GM23248 (cell line): Measurements from ENCODE around the gene NDUFS6. TPM values are rescaled to one million over a fixed set of nuclear protein-coding genes. Genes with fewer than 3 reads are reported as not detected.
"Not testable (repeated sequence)": the region's sequence is repeated elsewhere in the genome, so short reads cannot be mapped to it uniquely, and the experiment has no call there.

Experiments used
- DNase-seq: peaks from one replicate; pipeline ENCODE4 v3.0.0-alpha.2; 2015
- H2AFZ ChIP-seq: fragments of 200-600 bp; sonication (generic); 2 replicates; pipeline ENCODE4 v1.6.1; 2016; ENCODE audit warnings: antibody characterized with exemption
- H3F3A ChIP-seq: fragments of 200-600 bp; sonication (generic); 2 replicates; pipeline ENCODE4 v1.6.1; 2016; ENCODE audit warnings: mild to moderate bottlenecking, antibody characterized with exemption, mixed run types; ENCODE audit not compliant: insufficient read depth
- H3K27ac ChIP-seq: fragments of 200-600 bp; sonication (generic); 2 replicates; pipeline ENCODE4 v1.5.1; 2016; ENCODE audit warnings: mild to moderate bottlenecking
- H3K27me3 ChIP-seq: fragments of 200-600 bp; sonication (generic); replicated peaks from 2 replicates; pipeline ENCODE4 v1.6.1; 2016; ENCODE audit warnings: mild to moderate bottlenecking; ENCODE audit not compliant: insufficient read depth
- H3K36me3 ChIP-seq: fragments of 200-600 bp; sonication (generic); 2 replicates; pipeline ENCODE4 v1.6.1; 2016; ENCODE audit warnings: low read depth, mild to moderate bottlenecking
- H3K4me1 ChIP-seq: fragments of 200-600 bp; sonication (generic); 2 replicates; pipeline ENCODE4 v1.6.1; 2016; ENCODE audit warnings: mild to moderate bottlenecking; ENCODE audit not compliant: insufficient read depth
- H3K4me2 ChIP-seq: fragments of 200-600 bp; sonication (generic); one replicate; pipeline ENCODE4 v1.6.1; 2016; ENCODE audit warnings: mild to moderate bottlenecking; ENCODE audit not compliant: unreplicated experiment
- H3K4me3 ChIP-seq: fragments of 200-600 bp; sonication (generic); 2 replicates; pipeline ENCODE4 v1.5.1; 2016; ENCODE audit warnings: mild to moderate bottlenecking
- H3K79me2 ChIP-seq: fragments of 200-600 bp; sonication (generic); 2 replicates; pipeline ENCODE4 v1.6.1; 2016; ENCODE audit warnings: mild to moderate bottlenecking; ENCODE audit not compliant: insufficient read depth
- H3K9ac ChIP-seq: fragments of 200-600 bp; sonication (generic); 2 replicates; pipeline ENCODE4 v1.6.1; 2016; ENCODE audit warnings: mild to moderate bottlenecking
- H3K9me2 ChIP-seq: fragments of 200-600 bp; sonication (generic); 2 replicates; pipeline ENCODE4 v1.6.1; 2016; ENCODE audit warnings: mixed run types, mild to moderate bottlenecking, moderate library complexity; ENCODE audit not compliant: insufficient read depth
- H3K9me3 ChIP-seq: fragments of 200-600 bp; sonication (generic); one replicate; pipeline ENCODE4 v1.6.1; 2017; ENCODE audit warnings: low read depth
- H4K20me1 ChIP-seq: fragments of 200-600 bp; sonication (generic); 2 replicates; pipeline ENCODE4 v1.6.0; 2016; ENCODE audit not compliant: insufficient read depth
- EZH2 ChIP-seq: fragments of 200-600 bp; sonication (generic); IDR thresholded peaks from 2 replicates; pipeline ENCODE4 v1.6.1; 2018; ENCODE audit warnings: antibody characterized with exemption, mild to moderate bottlenecking; ENCODE audit not compliant: insufficient read depth, poor library complexity, severe bottlenecking
- EZH2phosphoT487 ChIP-seq: fragments of 200-600 bp; sonication (generic); IDR thresholded peaks from 2 replicates; pipeline ENCODE4 v1.6.1; 2018; ENCODE audit warnings: antibody characterized with exemption, moderate library complexity, mild to moderate bottlenecking, low read depth; ENCODE audit not compliant: insufficient read depth
- WGBS, 2 experiments: methylation state at CpG; one replicate each; pipeline ENCODE4 v1.1.6; 2015 to 2017; ENCODE audit warnings: low lambda C conversion rate in 2 of 2, low coverage in 1 of 2; ENCODE audit errors: missing lambda C conversion rate in 2 of 2; 5-methylcytosine and 5-hydroxymethylcytosine counted together
- in situ Hi-C: fragments of 300-500 bp; cut with MboI; formaldehyde crosslinking; loops from 2 replicates; pipeline ENCODE4 v1.15.0; 2020
- polyA plus RNA-seq: library from polyadenylated mRNA; unstranded; fragments of >200 nt; fragmentation: Nextera tagmentation; extraction: Ambion mirVana; gene quantifications from 2 replicates; pipeline ENCODE4 v1.2.1, GENCODE V29; 2016
- total RNA-seq: library from RNA; depleted of rRNA; stranded (reverse); fragments of >200 nt; shearing (Covaris generic); gene quantifications from 2 replicates; pipeline ENCODE4 v1.2.3, GENCODE V29; 2014

The NDUFS6 gene
- total and polyA plus RNA-seq, 2 experiments from 2014 or later = 39.6 to 106 TPM

DNA sequence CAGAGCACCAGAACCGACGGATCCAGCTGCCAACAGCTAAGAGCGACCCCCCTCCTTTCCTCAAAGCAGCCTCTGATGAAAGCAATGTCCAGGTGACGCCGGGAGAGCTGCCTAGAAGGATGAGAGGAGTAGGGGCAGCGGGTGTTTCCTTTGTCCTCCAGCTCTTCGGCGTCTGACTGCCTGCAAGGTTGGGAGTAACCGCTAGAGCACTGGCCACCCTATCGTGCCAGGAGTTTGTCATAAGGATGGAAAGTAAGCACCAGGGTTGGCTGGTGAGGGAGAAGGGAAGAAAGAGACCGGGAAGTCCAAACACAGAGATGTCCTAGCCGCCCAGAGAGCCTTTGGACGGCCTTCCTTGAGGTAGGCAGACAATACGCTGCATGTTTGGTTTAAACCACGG lies 12.4 kb upstream of the NDUFS6 start:
- 87 to 89% methylated on average over 15 of the region's 15 CpGs for WGBS, 2 experiments
- Histone ChIP-seq H3K9ac (no peak overlapping the region), H4K20me1 (no peaks in the 10 kb centered on the region), H3K4me2 (no peak overlapping the region), H3K4me3 (no peak overlapping the region), H3K36me3 (no peaks in the 10 kb centered on the region), H3K79me2 (no peaks in the 10 kb centered on the region), H3K27ac (no peak overlapping the region), H3K4me1 (peaks cover 42% of the 10 kb centered on the region), H3K9me2 (no peaks in the 10 kb centered on the region), H3F3A (peaks cover 46% of the 10 kb centered on the region), H3K9me3 (no peaks in the 10 kb centered on the region), H3K27me3 (no peaks in the 10 kb centered on the region), H2AFZ (no peak overlapping the region)
- in situ Hi-C loops = no loop called here
- TF ChIP-seq EZH2 = no peak
- DNase-seq = peak; percentile 13

DNA sequence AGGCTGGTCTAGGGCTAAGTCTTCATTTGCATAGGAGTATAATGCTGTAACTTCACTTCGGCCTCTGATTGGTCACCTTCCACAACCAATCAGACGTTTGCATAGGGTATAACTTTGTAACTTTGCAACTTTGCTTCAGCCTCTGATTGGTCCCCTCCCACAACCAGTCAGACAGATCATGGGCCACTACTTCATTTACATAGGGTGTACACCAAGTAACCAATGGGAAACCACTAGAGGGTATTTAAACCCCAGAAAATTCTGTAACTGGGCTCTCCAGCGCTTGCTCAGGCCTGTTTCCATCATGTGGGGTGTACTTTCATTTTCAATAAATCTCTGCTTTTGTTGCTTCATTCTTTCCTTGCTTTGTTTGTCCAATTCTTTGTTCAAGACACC lies 11.8 kb upstream of the NDUFS6 start:
- H3K9ac ChIP-seq = peak overlapping the region; percentile 42; the same call in 1 of the 2 replicates
- H3K9me3 ChIP-seq, H3K79me2 ChIP-seq, H4K20me1 ChIP-seq, H3K9me2 ChIP-seq, H3K27me3 ChIP-seq, in situ Hi-C loops, H3K36me3 ChIP-seq: not testable (repeated sequence)
- H2AFZ ChIP-seq = peak overlapping the region; percentile 61
- peak overlapping the region; percentile 83 for H3K4me2 ChIP-seq
- DNase-seq = peak; percentile 52
- peak overlapping the region; percentile 53 for H3K4me3 ChIP-seq
- peak overlapping the region; percentile 66 for H3K27ac ChIP-seq
- peaks cover 48% of the 10 kb centered on the region for H3K4me1 ChIP-seq
- H3F3A ChIP-seq = peaks cover 51% of the 10 kb centered on the region
- 73 to 79% methylated on average over 3 of the region's 3 CpGs for WGBS, 2 experiments

DNA sequence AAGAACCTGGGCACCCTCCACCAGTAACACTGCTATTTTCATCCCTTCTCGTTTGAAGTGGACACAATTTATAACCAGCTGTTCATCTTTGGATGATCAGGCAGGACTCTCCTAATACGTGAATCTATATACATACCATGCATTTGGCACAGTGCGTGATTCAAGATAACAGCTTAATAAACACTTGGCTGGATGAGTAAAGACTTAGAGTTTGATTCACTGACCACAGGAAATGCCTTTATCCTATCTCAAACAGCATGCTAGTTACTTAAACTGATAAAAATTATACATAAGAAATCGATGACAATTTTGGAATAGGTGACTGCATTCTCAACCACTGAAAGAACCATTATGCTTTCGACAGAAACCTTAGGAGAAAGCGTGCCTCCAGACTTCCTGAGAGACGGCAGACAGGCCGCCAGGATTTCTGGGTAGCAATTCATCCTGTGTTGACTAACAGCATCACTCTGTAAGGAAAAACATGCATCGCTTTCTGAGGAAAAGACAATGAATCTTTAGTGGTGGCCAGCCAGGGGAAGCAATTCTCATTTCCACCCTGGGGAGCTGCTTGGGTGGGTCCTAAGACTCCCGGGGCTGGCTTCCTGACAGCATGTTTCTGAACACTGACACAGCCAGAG lies 11.3 kb upstream of the NDUFS6 start:
- peak; percentile 84 for DNase-seq
- H3K9me2 ChIP-seq = no peaks in the 10 kb centered on the region

DNA sequence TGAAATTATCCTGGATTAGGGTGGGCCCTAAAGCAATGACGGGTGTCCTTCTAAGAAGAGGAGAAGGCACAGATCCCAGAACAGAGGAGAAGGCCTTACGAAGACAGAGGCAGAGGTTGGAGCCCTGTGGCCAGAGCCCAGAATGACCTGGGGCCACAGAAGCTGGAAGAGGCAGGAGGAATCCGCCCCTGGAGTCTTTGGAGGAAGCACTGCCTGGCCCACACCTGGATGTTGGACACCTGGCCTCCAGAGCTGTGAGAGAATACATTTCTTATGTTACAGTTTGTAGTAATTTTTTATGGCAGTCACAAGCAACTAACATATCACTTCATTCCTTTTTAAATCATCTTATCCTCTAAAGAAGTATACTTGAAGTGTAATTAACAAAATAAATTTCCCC lies 10.0 kb upstream of the NDUFS6 start:
- Histone ChIP-seq H4K20me1 (no peaks in the 10 kb centered on the region), H3F3A (peaks cover 58% of the 10 kb centered on the region), H3K4me3 (no peak overlapping the region), H3K79me2 (no peaks in the 10 kb centered on the region), H3K4me1 (peaks cover 52% of the 10 kb centered on the region), H2AFZ (no peak overlapping the region), H3K4me2 (peak overlapping the region; percentile 83), H3K9me3 (no peaks in the 10 kb centered on the region), H3K9ac (no peak overlapping the region), H3K27ac (no peak overlapping the region), H3K9me2 (no peaks in the 10 kb centered on the region), H3K27me3 (no peaks in the 10 kb centered on the region), H3K36me3 (no peaks in the 10 kb centered on the region)
- TF ChIP-seq EZH2phosphoT487 = no peak
- in situ Hi-C loops = no loop called here
- 65 to 66% methylated on average over 3 of the region's 3 CpGs for WGBS, 2 experiments
- DNase-seq = no peak

More for the DNA sequence above, 11.3 kb upstream of the NDUFS6 start:
- in situ Hi-C loops = no loop called here
- 1% methylated on average over 10 of the region's 10 CpGs for WGBS, 2 experiments
- H3F3A ChIP-seq = peaks cover 54% of the 10 kb centered on the region
- peak overlapping the region; percentile 61 for H2AFZ ChIP-seq
- H3K9me3 ChIP-seq = no peaks in the 10 kb centered on the region
- H3K36me3 ChIP-seq = no peaks in the 10 kb centered on the region
- no peaks in the 10 kb centered on the region for H4K20me1 ChIP-seq
- no peaks in the 10 kb centered on the region for H3K79me2 ChIP-seq
- H3K4me3 ChIP-seq = peak overlapping the region; percentile 53
- peak overlapping the region; percentile 83 for H3K4me2 ChIP-seq
- no peaks in the 10 kb centered on the region for H3K27me3 ChIP-seq
- H3K4me1 ChIP-seq = peaks cover 51% of the 10 kb centered on the region
- peak overlapping the region; percentile 66 for H3K27ac ChIP-seq
- no peak for TF ChIP-seq EZH2phosphoT487
- no peak for TF ChIP-seq EZH2
- H3K9ac ChIP-seq = peak overlapping the region; percentile 42

DNA sequence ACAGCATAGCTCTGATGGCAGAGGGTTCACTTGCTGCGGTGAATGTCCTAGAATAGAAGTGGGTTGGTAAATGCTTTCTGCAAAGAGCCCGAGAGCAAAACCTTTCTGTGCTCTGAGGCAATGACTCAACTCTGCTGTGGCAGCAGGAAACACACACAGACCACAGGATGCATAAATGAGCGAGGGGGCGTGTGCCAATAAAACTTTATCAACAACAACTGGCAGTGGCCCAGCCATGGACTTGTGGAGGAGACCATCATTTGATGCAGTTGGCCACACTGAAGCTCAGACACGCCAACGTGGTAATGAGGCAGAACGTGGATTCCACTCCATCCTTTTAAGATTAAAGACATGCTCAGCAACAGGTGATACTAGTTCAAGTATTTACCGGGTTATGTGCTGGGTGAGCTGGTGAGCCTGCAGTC lies 8.4 kb upstream of the NDUFS6 start:
- in situ Hi-C loops = no loop called here
- H4K20me1 ChIP-seq = no peaks in the 10 kb centered on the region
- no peak overlapping the region for H3K4me3 ChIP-seq
- TF ChIP-seq EZH2phosphoT487 = no peak
- no peak for TF ChIP-seq EZH2
- H3K79me2 ChIP-seq = peaks cover 8% of the 10 kb centered on the region
- no peaks in the 10 kb centered on the region for H3K27me3 ChIP-seq
- peak overlapping the region; percentile 67 for H3K27ac ChIP-seq
- no peaks in the 10 kb centered on the region for H3K9me3 ChIP-seq
- H2AFZ ChIP-seq = no peak overlapping the region; the same call in 1 of the 2 replicates
- H3K36me3 ChIP-seq = peaks cover under 1% of the 10 kb centered on the region; the same call in 1 of the 2 replicates
- 41 to 54% methylated on average over 8 of the region's 8 CpGs for WGBS, 2 experiments
- DNase-seq = peak; percentile 80
- H3K9ac ChIP-seq = peak overlapping the region; percentile 10; the same call in 1 of the 2 replicates
- H3F3A ChIP-seq = peaks cover 58% of the 10 kb centered on the region
- H3K4me2 ChIP-seq = peak overlapping the region; percentile 23
- no peaks in the 10 kb centered on the region for H3K9me2 ChIP-seq
- peaks cover 52% of the 10 kb centered on the region for H3K4me1 ChIP-seq
